ENCODE measurements around the gene OPA1. TPM values are rescaled to one million over a fixed set of nuclear protein-coding genes. Genes with fewer than 3 reads are reported as not detected.

OPA1 gene
- total RNA-seq, 4 donors from 2014 or later: 42.2 to 56.1 (median 47.2) TPM

DNA sequence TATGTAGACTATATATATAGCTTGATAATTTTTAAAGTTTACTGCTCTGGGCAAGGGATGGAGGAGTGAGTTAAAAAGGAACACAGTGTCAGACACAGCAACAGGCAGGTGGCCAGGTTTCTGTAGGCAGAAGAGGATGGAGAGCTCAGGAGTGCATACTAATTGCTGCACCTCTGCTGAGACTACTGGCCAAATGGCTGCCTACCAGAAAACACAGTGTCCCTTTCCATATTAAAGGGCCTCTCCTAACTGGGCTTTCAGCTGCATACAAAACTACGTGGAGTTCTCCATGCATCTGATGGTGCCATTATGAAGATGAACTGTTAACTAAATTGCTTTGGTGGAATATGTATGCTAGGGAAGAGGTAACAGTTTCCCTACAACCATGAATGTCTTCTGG, 40.1 kb upstream of the OPA1 start:
- H3K9me3 ChIP-seq: no peaks in the 10 kb centered on the region
- H3K4me1 ChIP-seq: no peaks in the 10 kb centered on the region
- no peaks in the 10 kb centered on the region for H3K36me3 ChIP-seq
- no peak for TF ChIP-seq EP300 (IDR thresholded peaks at IDR 0.05)
- TF ChIP-seq POLR2AphosphoS5 (IDR thresholded peaks at IDR 0.05): no peak
- TF ChIP-seq POLR2A (IDR thresholded peaks at IDR 0.05; ENCODE audit: low read depth): no peak
- TF ChIP-seq, protein P1, sequence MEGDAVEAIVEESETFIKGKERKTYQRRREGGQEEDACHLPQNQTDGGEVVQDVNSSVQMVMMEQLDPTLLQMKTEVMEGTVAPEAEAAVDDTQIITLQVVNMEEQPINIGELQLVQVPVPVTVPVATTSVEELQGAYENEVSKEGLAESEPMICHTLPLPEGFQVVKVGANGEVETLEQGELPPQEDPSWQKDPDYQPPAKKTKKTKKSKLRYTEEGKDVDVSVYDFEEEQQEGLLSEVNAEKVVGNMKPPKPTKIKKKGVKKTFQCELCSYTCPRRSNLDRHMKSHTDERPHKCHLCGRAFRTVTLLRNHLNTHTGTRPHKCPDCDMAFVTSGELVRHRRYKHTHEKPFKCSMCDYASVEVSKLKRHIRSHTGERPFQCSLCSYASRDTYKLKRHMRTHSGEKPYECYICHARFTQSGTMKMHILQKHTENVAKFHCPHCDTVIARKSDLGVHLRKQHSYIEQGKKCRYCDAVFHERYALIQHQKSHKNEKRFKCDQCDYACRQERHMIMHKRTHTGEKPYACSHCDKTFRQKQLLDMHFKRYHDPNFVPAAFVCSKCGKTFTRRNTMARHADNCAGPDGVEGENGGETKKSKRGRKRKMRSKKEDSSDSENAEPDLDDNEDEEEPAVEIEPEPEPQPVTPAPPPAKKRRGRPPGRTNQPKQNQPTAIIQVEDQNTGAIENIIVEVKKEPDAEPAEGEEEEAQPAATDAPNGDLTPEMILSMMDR (IDR thresholded peaks at IDR 0.05): no peak
- H3K27me3 ChIP-seq: no peaks in the 10 kb centered on the region
- DNase-seq (ENCODE audit: extremely low spot score): no peak
- WGBS: 100% methylated on average over 1 of the region's 1 CpG
- intact Hi-C loops (cut with DNase I): no loop called here
- no peak overlapping the region for H3K4me3 ChIP-seq
- H3K27ac ChIP-seq (replicated peaks in 1 of 4): no peak overlapping the region

DNA sequence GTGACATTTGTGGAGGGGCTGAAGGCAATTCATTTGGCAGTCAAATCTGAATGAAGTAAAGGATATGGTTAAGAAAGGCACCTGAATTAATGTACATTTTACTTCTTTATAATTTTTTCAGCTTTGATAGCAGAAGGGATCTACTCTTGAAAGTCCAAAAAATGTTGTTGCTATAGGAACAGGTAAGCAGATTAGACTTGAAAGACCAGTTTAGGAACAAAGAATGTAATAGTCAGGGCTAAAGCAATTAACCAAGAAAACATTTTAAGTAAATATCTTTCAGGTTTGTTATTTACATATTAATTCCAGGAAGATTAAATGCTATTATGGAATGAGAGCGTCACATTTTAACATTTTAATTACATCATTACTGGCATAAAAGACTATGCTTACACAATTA, 39.4 kb upstream of the OPA1 start:
- no peaks in the 10 kb centered on the region for H3K27me3 ChIP-seq
- intact Hi-C loops (cut with DNase I): no loop called here
- TF ChIP-seq POLR2AphosphoS5 (IDR thresholded peaks at IDR 0.05) (no peak), EP300 (IDR thresholded peaks at IDR 0.05) (no peak), POLR2A (IDR thresholded peaks at IDR 0.05; ENCODE audit: low read depth) (no peak)
- TF ChIP-seq, protein P1 (IDR thresholded peaks at IDR 0.05): no peak
- no peak overlapping the region for H3K4me3 ChIP-seq
- DNase-seq (ENCODE audit: extremely low spot score): no peak
- no peak overlapping the region for H3K27ac ChIP-seq (replicated peaks in 1 of 4)
- WGBS: 88% methylated on average over 1 of the region's 1 CpG
- H3K4me1 ChIP-seq: no peaks in the 10 kb centered on the region
- no peaks in the 10 kb centered on the region for H3K9me3 ChIP-seq
- no peaks in the 10 kb centered on the region for H3K36me3 ChIP-seq

DNA sequence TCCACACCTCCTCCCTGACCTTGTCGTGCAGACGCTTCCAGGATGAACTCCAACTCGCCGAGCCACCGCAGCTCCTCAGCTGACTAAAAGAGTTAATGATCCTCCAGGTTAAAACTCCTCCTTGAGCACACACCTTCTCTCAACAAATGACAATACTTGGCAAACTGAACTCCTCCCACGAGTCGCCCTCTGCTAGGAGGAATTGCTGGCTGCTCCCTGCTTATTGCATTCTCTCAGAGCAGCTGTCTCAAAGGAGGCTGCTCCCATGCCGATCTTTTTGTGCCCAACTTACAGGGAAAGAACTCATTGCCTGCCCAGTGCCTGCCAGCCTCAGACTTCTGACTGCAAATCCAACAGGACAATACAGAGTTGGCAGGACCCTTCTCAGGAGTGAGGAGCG, 38.2 kb upstream of the OPA1 start, which contains the start of gene ATP13A4:
Gene ATP13A4, minus strand, starts transcription at position 85 of the 400 bp plus-strand sequence. CDS start 96 bp downstream, outside the sequence.
- Histone ChIP-seq H3K4me3 (no peak within 1 kb of the TSS), H3K27ac (replicated peaks in 1 of 4) (no peak within 1 kb of the TSS), H3K36me3 (no peaks in the 10 kb centered on the region), H3K4me1 (no peaks in the 10 kb centered on the region), H3K9me3 (no peaks in the 10 kb centered on the region), H3K27me3 (no peaks in the 10 kb centered on the region)
- no peak for TF ChIP-seq EP300 (IDR thresholded peaks at IDR 0.05)
- no peak for TF ChIP-seq POLR2A (IDR thresholded peaks at IDR 0.05; ENCODE audit: low read depth)
- TF ChIP-seq, protein P1 (IDR thresholded peaks at IDR 0.05): no peak
- no peak for TF ChIP-seq POLR2AphosphoS5 (IDR thresholded peaks at IDR 0.05)
- intact Hi-C loops (cut with DNase I): no loop called here
- no peak for DNase-seq (ENCODE audit: extremely low spot score)
- WGBS: 39% methylated on average over 7 of the region's 9 CpGs

DNA sequence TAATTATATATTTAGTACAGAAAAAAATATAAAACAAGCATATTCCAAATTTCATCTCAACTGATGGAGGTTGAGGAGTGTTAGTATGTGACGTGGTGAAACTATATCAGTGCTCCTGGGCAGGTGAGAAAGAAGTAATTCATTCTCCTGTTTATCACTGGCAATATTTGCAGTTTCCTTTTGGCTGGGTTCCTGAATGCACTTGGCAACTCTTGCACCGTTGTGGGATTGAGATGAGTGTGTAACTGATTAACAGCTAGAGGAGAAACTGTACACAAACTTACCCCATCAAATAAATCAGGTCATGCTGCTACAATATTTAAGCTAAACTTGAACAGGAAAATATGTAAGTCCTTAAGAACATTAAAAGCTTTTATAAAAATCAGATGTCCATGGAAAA, 36.2 kb upstream of the OPA1 start:
- no peak for TF ChIP-seq POLR2AphosphoS5 (IDR thresholded peaks at IDR 0.05)
- no peak for TF ChIP-seq EP300 (IDR thresholded peaks at IDR 0.05)
- no peak for TF ChIP-seq POLR2A (IDR thresholded peaks at IDR 0.05; ENCODE audit: low read depth)
- TF ChIP-seq, protein P1 (IDR thresholded peaks at IDR 0.05): no peak
- 42% methylated on average over 2 of the region's 2 CpGs for WGBS
- Histone ChIP-seq H3K9me3 (no peaks in the 10 kb centered on the region), H3K4me3 (no peak overlapping the region), H3K36me3 (no peaks in the 10 kb centered on the region), H3K27me3 (no peaks in the 10 kb centered on the region), H3K27ac (replicated peaks in 1 of 4) (no peak overlapping the region), H3K4me1 (no peaks in the 10 kb centered on the region)
- DNase-seq (ENCODE audit: extremely low spot score): no peak
- intact Hi-C loops (cut with DNase I): no loop called here

DNA sequence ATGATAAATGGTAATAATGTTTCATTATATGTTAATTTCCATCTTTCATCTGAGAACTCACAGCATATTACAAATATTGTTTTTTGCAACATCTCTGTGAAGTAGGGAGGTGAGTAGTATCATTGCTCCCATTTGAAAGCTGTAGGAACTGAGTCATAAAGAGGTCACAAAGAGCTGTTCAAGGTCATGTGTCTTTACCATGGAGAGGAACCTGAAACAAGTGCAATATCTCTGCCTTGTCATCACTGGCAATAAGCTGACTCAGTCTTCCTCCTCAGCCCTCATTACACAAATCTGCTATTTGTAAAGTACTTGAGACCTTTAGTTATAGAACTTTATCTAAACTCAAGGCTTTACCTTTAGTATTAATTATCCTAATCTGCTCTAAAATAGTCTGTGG, 33.9 kb upstream of the OPA1 start:
- intact Hi-C loops (cut with DNase I): no loop called here
- Histone ChIP-seq H3K4me3 (no peak overlapping the region), H3K27ac (replicated peaks in 1 of 4) (no peak overlapping the region), H3K4me1 (no peaks in the 10 kb centered on the region), H3K27me3 (no peaks in the 10 kb centered on the region), H3K9me3 (no peaks in the 10 kb centered on the region), H3K36me3 (no peaks in the 10 kb centered on the region)
- TF ChIP-seq POLR2A (IDR thresholded peaks at IDR 0.05; ENCODE audit: low read depth) (no peak), EP300 (IDR thresholded peaks at IDR 0.05) (no peak), POLR2AphosphoS5 (IDR thresholded peaks at IDR 0.05) (no peak)
- TF ChIP-seq, protein P1 (IDR thresholded peaks at IDR 0.05): no peak
- DNase-seq (ENCODE audit: extremely low spot score): no peak
